Bronchial epithelial cell (primary cell): ENCODE data around the gene BAG3. TPM values are rescaled to one million over a fixed set of nuclear protein-coding genes. Genes with fewer than 3 reads are reported as not detected.

Source experiments
- DNase-seq: peaks from one replicate; pipeline ENCODE4 v3.0.0-alpha.2; 2010; ENCODE audit warnings: low read depth
- FAIRE-seq: peaks from 2 replicates; lab custom pipeline; 2011; peaks lifted over from hg19 to GRCh38; lab: Jason Lieb, UNC
- H3K27me3 ChIP-seq: 2 replicates; pipeline ENCODE4 v1.5.1; 2011; ENCODE audit warnings: low read length; ENCODE audit not compliant: control insufficient read depth, insufficient read depth
- H3K36me3 ChIP-seq: 2 replicates; pipeline ENCODE4 v1.5.1; 2011; ENCODE audit warnings: low read length; ENCODE audit not compliant: control insufficient read depth, insufficient read depth
- H3K4me3 ChIP-seq: 2 replicates; pipeline ENCODE4 v1.5.1; 2011; ENCODE audit warnings: mild to moderate bottlenecking, low read depth, low read length, control low read depth
- total RNA-seq: library from RNA; depleted of rRNA; stranded (reverse); fragments of >200 nt; gene quantifications from 2 replicates; pipeline ENCODE4 v1.2.1, GENCODE V29; 2014
- TF ChIP-seq, protein P1 (sequence below): IDR thresholded peaks from 2 replicates; pipeline ENCODE4 v1.5.1; 2011; ENCODE audit warnings: mild to moderate bottlenecking, moderate library complexity, low read length, control low read depth, inconsistent platforms; ENCODE audit not compliant: insufficient read depth, severe bottlenecking

The BAG3 gene
- total RNA-seq, 1 donor from 2014 or later: 7.1 TPM

DNA sequence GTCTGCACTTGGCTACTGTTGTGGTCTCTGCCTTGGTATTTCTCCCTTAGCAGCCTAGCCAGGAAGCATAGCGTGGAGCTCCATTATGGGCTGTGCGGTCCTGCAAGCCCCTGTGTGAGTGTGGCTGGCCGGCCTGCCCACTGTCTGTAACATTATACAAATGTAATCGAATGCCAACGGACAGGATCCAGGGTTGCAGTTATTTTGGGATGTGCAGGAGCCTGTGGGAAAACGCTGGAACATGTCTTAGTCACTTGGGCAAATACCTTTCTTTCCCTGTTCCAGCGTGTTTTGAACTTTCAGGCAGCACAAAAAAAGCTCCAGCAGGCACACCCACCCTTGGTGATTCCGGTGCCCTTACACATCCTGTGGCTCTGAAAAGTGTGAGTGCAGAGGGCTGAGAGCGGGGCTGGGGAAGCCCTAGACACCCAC lies 29.5 kb downstream of the BAG3 start:
- DNase-seq: peak; percentile 99
- H3K36me3 ChIP-seq: peaks cover 11% of the 10 kb centered on the region
- no peak overlapping the region for H3K4me3 ChIP-seq
- TF ChIP-seq, protein P1, sequence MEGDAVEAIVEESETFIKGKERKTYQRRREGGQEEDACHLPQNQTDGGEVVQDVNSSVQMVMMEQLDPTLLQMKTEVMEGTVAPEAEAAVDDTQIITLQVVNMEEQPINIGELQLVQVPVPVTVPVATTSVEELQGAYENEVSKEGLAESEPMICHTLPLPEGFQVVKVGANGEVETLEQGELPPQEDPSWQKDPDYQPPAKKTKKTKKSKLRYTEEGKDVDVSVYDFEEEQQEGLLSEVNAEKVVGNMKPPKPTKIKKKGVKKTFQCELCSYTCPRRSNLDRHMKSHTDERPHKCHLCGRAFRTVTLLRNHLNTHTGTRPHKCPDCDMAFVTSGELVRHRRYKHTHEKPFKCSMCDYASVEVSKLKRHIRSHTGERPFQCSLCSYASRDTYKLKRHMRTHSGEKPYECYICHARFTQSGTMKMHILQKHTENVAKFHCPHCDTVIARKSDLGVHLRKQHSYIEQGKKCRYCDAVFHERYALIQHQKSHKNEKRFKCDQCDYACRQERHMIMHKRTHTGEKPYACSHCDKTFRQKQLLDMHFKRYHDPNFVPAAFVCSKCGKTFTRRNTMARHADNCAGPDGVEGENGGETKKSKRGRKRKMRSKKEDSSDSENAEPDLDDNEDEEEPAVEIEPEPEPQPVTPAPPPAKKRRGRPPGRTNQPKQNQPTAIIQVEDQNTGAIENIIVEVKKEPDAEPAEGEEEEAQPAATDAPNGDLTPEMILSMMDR: no peak
- FAIRE-seq: no peak
- no peaks in the 10 kb centered on the region for H3K27me3 ChIP-seq

DNA sequence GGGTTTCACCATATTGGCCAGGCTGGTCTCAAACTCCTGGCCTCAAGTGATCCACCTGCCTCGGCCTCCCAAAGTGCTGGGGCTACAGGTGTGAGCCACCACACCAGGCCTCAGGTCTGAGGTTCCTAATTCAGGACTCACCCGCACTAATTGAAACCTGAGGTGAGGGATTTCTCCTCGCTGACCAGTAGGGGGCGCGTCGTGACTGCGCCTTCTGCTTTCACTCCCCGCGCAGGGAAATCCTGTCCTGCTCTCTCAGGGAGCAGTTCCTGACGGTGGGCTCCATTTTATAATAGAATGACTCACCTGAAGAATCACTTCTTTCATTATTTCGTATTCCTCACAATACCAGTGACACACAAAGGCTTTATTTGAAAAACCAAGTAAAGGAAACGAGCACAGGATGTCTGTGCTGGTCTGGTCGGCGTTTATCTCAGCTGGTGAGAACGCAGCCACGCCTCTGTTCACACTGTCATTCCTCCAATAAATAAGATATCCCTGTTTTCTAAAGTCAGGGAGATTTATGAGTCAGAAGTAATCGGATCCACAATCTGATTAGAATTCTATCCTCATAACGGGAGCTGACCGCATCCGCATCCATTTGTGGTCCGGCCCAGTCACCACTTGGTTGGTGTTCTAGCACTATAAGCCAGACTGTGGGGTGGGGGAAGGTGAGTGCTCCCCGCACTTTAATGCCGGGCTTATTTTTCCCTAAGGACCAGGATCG lies 35.4 kb downstream of the BAG3 start:
- H3K27me3 ChIP-seq: no peaks in the 10 kb centered on the region
- no peaks in the 10 kb centered on the region for H3K36me3 ChIP-seq
- TF ChIP-seq, protein P1: peak; percentile 91
- FAIRE-seq (no peak), DNase-seq (peak; percentile 95)
- H3K4me3 ChIP-seq: peak overlapping the region; percentile 30

GRCh38 chr10:119687192-119688032 lies 36.2 kb downstream of the BAG3 start:
- H3K36me3 ChIP-seq: no peaks in the 10 kb centered on the region
- no peaks in the 10 kb centered on the region for H3K27me3 ChIP-seq
- no peak overlapping the region for H3K4me3 ChIP-seq
- FAIRE-seq: no peak
- TF ChIP-seq, protein P1: no peak
- DNase-seq: no peak

GRCh38 chr10:119688033-119688508 lies 36.9 kb downstream of the BAG3 start:
- FAIRE-seq: no peak
- Histone ChIP-seq H3K27me3 (no peaks in the 10 kb centered on the region), H3K4me3 (no peak overlapping the region), H3K36me3 (no peaks in the 10 kb centered on the region)
- peak; percentile 29 for DNase-seq
- TF ChIP-seq, protein P1: no peak

DNA sequence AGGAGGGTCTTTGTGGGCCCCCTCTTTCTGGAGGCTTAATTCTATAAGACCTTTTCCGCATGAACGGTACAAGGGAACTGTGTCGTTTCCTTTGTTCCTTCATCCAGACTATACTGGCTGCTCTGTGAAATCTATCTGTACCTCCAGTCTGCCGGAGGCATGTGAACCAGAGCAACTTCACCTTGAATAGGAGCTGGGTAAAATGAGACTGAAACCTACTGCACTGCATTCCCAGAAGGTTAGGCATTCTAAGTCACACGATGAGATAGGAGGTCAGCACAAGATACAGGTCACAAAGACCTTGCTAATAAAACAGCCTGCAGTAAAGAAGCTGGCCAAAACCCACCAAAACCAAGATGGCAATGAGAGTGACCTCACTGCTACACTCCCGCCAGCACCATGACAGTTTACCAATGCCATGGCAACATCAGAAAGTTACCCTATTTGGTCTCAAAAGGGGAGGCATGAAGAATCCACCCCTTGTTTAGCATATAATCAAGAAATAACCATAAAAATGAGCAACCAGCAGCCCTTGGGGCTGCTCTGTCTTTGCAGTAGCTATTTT lies 37.9 kb downstream of the BAG3 start:
- Histone ChIP-seq H3K36me3 (no peaks in the 10 kb centered on the region), H3K27me3 (no peaks in the 10 kb centered on the region), H3K4me3 (no peak overlapping the region)
- DNase-seq (no peak), FAIRE-seq (no peak)
- TF ChIP-seq, protein P1: no peak
